HCT116 (cell line): ENCODE data around the gene EP300. TPM values are rescaled to one million over a fixed set of nuclear protein-coding genes. Genes with fewer than 3 reads are reported as not detected.
"Not testable (repeated sequence)": the region's sequence is repeated elsewhere in the genome, so short reads cannot be mapped to it uniquely, and the experiment has no call there.

Experiments used
- ATAC-seq: fragments of 200-7000 bp; cut with Tn5 transposase; 2 replicates; pipeline ENCODE4 v1.9.1; 2020; ENCODE audit warnings: mild to moderate bottlenecking, moderate library complexity
- BruUV-seq: library from RNA; stranded (reverse); fragments of 400-500 nt; replicated peaks from 2 replicates; lab custom pipeline; 2021; lab: Mats Ljungman, UMichigan
- CTCF ChIA-PET: fragments of 300-600 bp; sonication (Branson Sonifier 250); formaldehyde crosslinking; loops from one replicate; lab custom pipeline; 2021; ENCODE audit warnings: antibody characterized with exemption; lab: Charles Lee
- POLR2A ChIA-PET: fragments of 300-600, 350-600 bp; sonication (Branson Sonifier 250); formaldehyde crosslinking; loops from one replicate; lab custom pipeline; 2021; ENCODE audit warnings: antibody characterized with exemption; lab: Charles Lee
- RAD21 ChIA-PET, 2 experiments: fragments of 300-600 bp; sonication (Branson Sonifier 250); formaldehyde crosslinking; loops; one replicate each; lab custom pipeline; 2023; ENCODE audit warnings: low total read pairs in 2 of 2; ENCODE audit not compliant: uncharacterized antibody in 2 of 2, unreplicated experiment in 2 of 2, low non-redundant PET in 1 of 2; lab: Charles Lee
- DNase-seq: peaks from one replicate; pipeline ENCODE4 v3.0.0-alpha.2; 2010; ENCODE audit warnings: low read depth, low spot score
- H2AFZ ChIP-seq: fragments of 200-600 bp; shearing (Covaris generic), sonication (generic); 2 replicates; pipeline ENCODE4 v1.6.1; 2017; ENCODE audit warnings: low read depth, mixed run types, mixed read lengths, antibody characterized with exemption, low read length; ENCODE audit not compliant: poor library complexity, severe bottlenecking
- H3K27ac ChIP-seq: 2 replicates; pipeline ENCODE4 v1.5.1; 2012; ENCODE audit warnings: low read depth, low read length
- H3K27me3 ChIP-seq: fragments of 200-600 bp; sonication (generic); 2 replicates; pipeline ENCODE4 v1.6.1; 2016; ENCODE audit warnings: mixed run types, low read length, mixed read lengths; ENCODE audit not compliant: insufficient read depth
- H3K36me3 ChIP-seq, 2 experiments: fragments of 200-500 bp in 1 of 2; fragments of 200-600 bp in 1 of 2; sonication (Bioruptor generic) in 1 of 2; sonication (generic) in 1 of 2; 2 replicates each; pipeline versions ENCODE4 v1.5.1 to v1.6.1; 2014 to 2016; ENCODE audit warnings: low read length in 2 of 2, inconsistent platforms in 1 of 2, mixed read lengths in 1 of 2, mixed run types in 1 of 2; ENCODE audit not compliant: insufficient read depth in 2 of 2, control insufficient read depth in 1 of 2
- H3K4me1 ChIP-seq, 2 experiments: fragments of 200-600 bp in 1 of 2; sonication (generic) in 1 of 2; 2 replicates each; pipeline versions ENCODE4 v1.5.1 to v1.6.1; 2012 to 2017; ENCODE audit warnings: low read length in 2 of 2, inconsistent platforms in 1 of 2, mild to moderate bottlenecking in 1 of 2, mixed read lengths in 1 of 2, mixed run types in 1 of 2, moderate library complexity in 1 of 2; ENCODE audit not compliant: insufficient read depth in 2 of 2, control insufficient read depth in 1 of 2
- H3K4me2 ChIP-seq: fragments of 200-600 bp; sonication (generic); 2 replicates; pipeline ENCODE4 v1.6.1; 2017; ENCODE audit warnings: mixed run types, low read length, mixed read lengths
- H3K4me3 ChIP-seq, 2 experiments: fragments of 200-600 bp in 1 of 2; sonication (generic) in 1 of 2; replicated peaks in 1 of 2; 2 replicates each; pipeline ENCODE4 v1.5.1; 2011 to 2016; ENCODE audit warnings: low read length in 2 of 2, control low read depth in 1 of 2, low read depth in 1 of 2, mild to moderate bottlenecking in 1 of 2, mixed read lengths in 1 of 2, mixed run types in 1 of 2
- H3K79me2 ChIP-seq: fragments of 200-600 bp; sonication (generic); 2 replicates; pipeline ENCODE4 v1.6.1; 2017; ENCODE audit warnings: mild to moderate bottlenecking, mixed run types, low read length, moderate library complexity, mixed read lengths; ENCODE audit not compliant: insufficient read depth
- H3K9ac ChIP-seq: fragments of 200-600 bp; sonication (generic); 2 replicates; pipeline ENCODE4 v1.6.1; 2016; ENCODE audit warnings: low read length, mixed read lengths
- H3K9me2 ChIP-seq: fragments of 200-600 bp; sonication (generic), shearing (Covaris generic); 2 replicates; pipeline ENCODE4 v1.6.1; 2017; ENCODE audit warnings: mixed run types, mild to moderate bottlenecking, moderate library complexity; ENCODE audit not compliant: insufficient read depth
- H3K9me3 ChIP-seq, 2 experiments: fragments of 200-500 bp in 1 of 2; fragments of 200-600 bp in 1 of 2; sonication (Bioruptor generic) in 1 of 2; sonication (generic) in 1 of 2; 2 replicates each; pipeline ENCODE4 v1.6.1; 2014 to 2017; ENCODE audit warnings: low read length in 2 of 2, mixed read lengths in 2 of 2, inconsistent platforms in 1 of 2, low read depth in 1 of 2, mild to moderate bottlenecking in 1 of 2, mixed run types in 1 of 2, moderate library complexity in 1 of 2; ENCODE audit not compliant: control insufficient read depth in 1 of 2, insufficient read depth in 1 of 2
- H4K20me1 ChIP-seq: fragments of 200-600 bp; sonication (generic), shearing (Covaris generic); 2 replicates; pipeline ENCODE4 v1.6.1; 2017; ENCODE audit warnings: mixed run types, mild to moderate bottlenecking, moderate library complexity; ENCODE audit not compliant: insufficient read depth
- ATF3 ChIP-seq: IDR thresholded peaks from 2 replicates; pipeline ENCODE4 v1.6.1; 2012
- CBX3 ChIP-seq: IDR thresholded peaks from 2 replicates; pipeline ENCODE4 v1.6.1; 2012; ENCODE audit warnings: low read depth
- CTCF ChIP-seq, 3 experiments: fragments of 200-600 bp in 1 of 3; sonication (generic) in 1 of 3; IDR thresholded peaks in 2 of 3; conservative IDR thresholded peaks in 1 of 3; 2 replicates each; pipeline ENCODE4 v1.5.1; 2012 to 2017; ENCODE audit warnings: low read depth in 2 of 3, low read length in 2 of 3, antibody characterized with exemption in 1 of 3, borderline replicate concordance in 1 of 3, control low read depth in 1 of 3, mild to moderate bottlenecking in 1 of 3, mixed read lengths in 1 of 3, mixed run types in 1 of 3, moderate library complexity in 1 of 3; ENCODE audit not compliant: insufficient read depth in 1 of 3
- ELF1 ChIP-seq: IDR thresholded peaks from 2 replicates; pipeline ENCODE4 v1.6.1; 2012; ENCODE audit warnings: low read depth, borderline replicate concordance
- EZH2 ChIP-seq: fragments of 200-600 bp; sonication (generic); IDR thresholded peaks from 2 replicates; pipeline ENCODE4 v1.6.1; 2017; ENCODE audit warnings: antibody characterized with exemption, mixed run types
- MAX ChIP-seq: IDR thresholded peaks from 2 replicates; pipeline ENCODE4 v1.6.1; 2012
- POLR2AphosphoS5 ChIP-seq: IDR thresholded peaks from 2 replicates; pipeline ENCODE4 v1.6.1; 2011; ENCODE audit warnings: mild to moderate bottlenecking, low read depth, low read length, moderate library complexity
- REST ChIP-seq: IDR thresholded peaks from 2 replicates; pipeline ENCODE4 v1.6.1; 2012; ENCODE audit warnings: low read depth
- TCF7L2 ChIP-seq: IDR thresholded peaks from 2 replicates; pipeline ENCODE4 v1.7.0; 2011; ENCODE audit warnings: borderline replicate concordance, inconsistent platforms; ENCODE audit not compliant: insufficient read depth, insufficient read length; ENCODE audit errors: extremely low read depth
- intact Hi-C: fragments of 100-400 bp; cut with micrococcal nuclease; formaldehyde crosslinking; loops from 2 replicates; pipeline ENCODE4 v1.10.0; 2022
- total RNA-seq: library from RNA; stranded (reverse); gene quantifications from one replicate; pipeline ENCODE4 v1.2.1, GENCODE V29; 2021; ENCODE audit not compliant: unreplicated experiment

The EP300 gene
- total RNA-seq, 1 experiment from 2014 or later: 38.8 TPM

- H4K20me1 ChIP-seq, BruUV-seq, H3K9ac ChIP-seq, intact Hi-C loops, H3K4me2 ChIP-seq, H3K27me3 ChIP-seq, H3K4me1 ChIP-seq, H3K9me3 ChIP-seq, ATAC-seq, H3K4me3 ChIP-seq, CTCF ChIA-PET, H3K9me2 ChIP-seq, POLR2A ChIA-PET, H2AFZ ChIP-seq, H3K27ac ChIP-seq, H3K36me3 ChIP-seq, RAD21 ChIA-PET, DNase-seq: not testable (repeated sequence)
- peaks cover 99% of the 10 kb centered on the region for H3K79me2 ChIP-seq
These were observed 14.6 kb downstream of the EP300 start for GRCh38 chr22:41106969-41107325.

GRCh38 chr22:41110968-41111367, 18.6 kb downstream of the EP300 start:
- H2AFZ ChIP-seq: no peak overlapping the region
- H4K20me1 ChIP-seq: peaks cover 6% of the 10 kb centered on the region; the same call in 1 of the 2 replicates
- no peaks in the 10 kb centered on the region for H3K4me1 ChIP-seq
- H3K27me3 ChIP-seq: no peaks in the 10 kb centered on the region
- ChIA-PET POLR2A (no interaction called here), RAD21 (no interaction called here), CTCF (no interaction called here)
- no peaks in the 10 kb centered on the region for H3K9me2 ChIP-seq
- DNase-seq: no peak
- H3K4me3 ChIP-seq: no peak overlapping the region
- intact Hi-C loops: no loop called here
- no TSS peak for BruUV-seq
- H3K9me3 ChIP-seq: no peaks in the 10 kb centered on the region
- no peak overlapping the region for H3K9ac ChIP-seq
- TF ChIP-seq POLR2AphosphoS5 (no peak), EZH2 (no peak), CBX3 (no peak), ATF3 (no peak), MAX (no peak), ELF1 (no peak), CTCF (IDR thresholded peaks at IDR 0.05 in 2 of 3, conservative IDR thresholded peaks at IDR 0.05 in 1 of 3; ENCODE audit: borderline replicate concordance in 1 of 3, insufficient read depth in 1 of 3, low read depth in 2 of 3, low read length in 2 of 3) (no peak), REST (no peak), TCF7L2 (no peak)
- peaks cover 2 to 4% of the 10 kb centered on the region in 2 experiments; a peak in 2 of 4 replicates for H3K36me3 ChIP-seq
- no peak for ATAC-seq
- H3K79me2 ChIP-seq: peaks cover 97% of the 10 kb centered on the region
- no peak overlapping the region for H3K4me2 ChIP-seq
- no peak overlapping the region for H3K27ac ChIP-seq
